ENCODE data around the gene RBMS1.
A peak's percentile ranks its signal among the peaks of the same experiment; 100 is the strongest.

RBMS1 gene

GRCh38 chr2:160498137-160498536 lies 4.5 kb upstream of the RBMS1 start:
- Histone ChIP-seq H3K27ac (replicated peaks) (no peak overlapping the region), H3K4me3 (replicated peaks; ENCODE audit: insufficient read depth, low read length) (no peak overlapping the region), H3K27me3 (ENCODE audit: insufficient read depth, poor library complexity, severe bottlenecking) (peaks cover 17% of the 10 kb centered on the region)
- DNase-seq (ENCODE audit: low read depth in 1 of 2, low spot score in 1 of 2) = no peak
- TF ChIP-seq POLR2AphosphoS5 (IDR thresholded peaks at IDR 0.05; ENCODE audit: low read depth) = no peak
- TF ChIP-seq SPI1 (IDR thresholded peaks at IDR 0.05; ENCODE audit: borderline replicate concordance, low read depth) = no peak
- no peak for TF ChIP-seq GABPA (IDR thresholded peaks at IDR 0.05; ENCODE audit: low read depth)
- no peak for TF ChIP-seq CTCF (IDR thresholded peaks at IDR 0.05; ENCODE audit: insufficient read depth, low read length)
- TF ChIP-seq REST (IDR thresholded peaks at IDR 0.05; ENCODE audit: insufficient replicate concordance, low read depth) = no peak

- H3K27me3 ChIP-seq (ENCODE audit: insufficient read depth, poor library complexity, severe bottlenecking) = peaks cover 28% of the 10 kb centered on the region
- H3K4me3 ChIP-seq (replicated peaks; ENCODE audit: insufficient read depth, low read length) = peak overlapping the region; percentile 88
- DNase-seq (ENCODE audit: low read depth in 1 of 2, low spot score in 1 of 2) = no peak
- no peak overlapping the region for H3K27ac ChIP-seq (replicated peaks)
- TF ChIP-seq GABPA (IDR thresholded peaks at IDR 0.05; ENCODE audit: low read depth) (no peak), CTCF (IDR thresholded peaks at IDR 0.05; ENCODE audit: insufficient read depth, low read length) (no peak), SPI1 (IDR thresholded peaks at IDR 0.05; ENCODE audit: borderline replicate concordance, low read depth) (no peak), REST (IDR thresholded peaks at IDR 0.05; ENCODE audit: insufficient replicate concordance, low read depth) (no peak), POLR2AphosphoS5 (IDR thresholded peaks at IDR 0.05; ENCODE audit: low read depth) (no peak)
These were observed 616 bp upstream of the RBMS1 start for GRCh38 chr2:160494201-160494644.

GRCh38 chr2:160492401-160493226 lies 993 bp downstream of the RBMS1 start:
- Histone ChIP-seq H3K27me3 (ENCODE audit: insufficient read depth, poor library complexity, severe bottlenecking) (peaks cover 28% of the 10 kb centered on the region), H3K27ac (replicated peaks) (no peak overlapping the region), H3K4me3 (replicated peaks; ENCODE audit: insufficient read depth, low read length) (peak overlapping the region; percentile 88)
- no peak for DNase-seq (ENCODE audit: low read depth in 1 of 2, low spot score in 1 of 2)
- TF ChIP-seq CTCF (IDR thresholded peaks at IDR 0.05; ENCODE audit: insufficient read depth, low read length) = no peak
- TF ChIP-seq REST (IDR thresholded peaks at IDR 0.05; ENCODE audit: insufficient replicate concordance, low read depth) = no peak
- TF ChIP-seq POLR2AphosphoS5 (IDR thresholded peaks at IDR 0.05; ENCODE audit: low read depth) = no peak
- no peak for TF ChIP-seq GABPA (IDR thresholded peaks at IDR 0.05; ENCODE audit: low read depth)
- TF ChIP-seq SPI1 (IDR thresholded peaks at IDR 0.05; ENCODE audit: borderline replicate concordance, low read depth) = no peak

Measured in HL-60 (cell line).